Ishikawa (cell line): ENCODE data around the gene ADAMTSL1.

Experiments
- CREB1 ChIP-seq: IDR thresholded peaks from 2 replicates; pipeline ENCODE4 v1.6.1; 2012; ENCODE audit warnings: low read depth
- FOXM1 ChIP-seq: IDR thresholded peaks from 2 replicates; pipeline ENCODE4 v1.6.1; 2012; ENCODE audit warnings: low read depth, borderline replicate concordance
- REST ChIP-seq: IDR thresholded peaks from 2 replicates; pipeline ENCODE4 v1.6.1; 2012; ENCODE audit warnings: low read depth, mild to moderate bottlenecking
- ZBTB7A ChIP-seq: IDR thresholded peaks from 2 replicates; pipeline ENCODE4 v1.6.1; 2012; ENCODE audit warnings: low read depth

- TF ChIP-seq REST, result no peak
- TF ChIP-seq CREB1, result no peak
- no peak for TF ChIP-seq ZBTB7A
- no peak for TF ChIP-seq FOXM1
These were observed 268.0 kb downstream of the ADAMTSL1 start for GRCh38 chr9:18741945-18742344.
